Measurements from ENCODE around the gene ANKLE2. TPM values are rescaled to one million over a fixed set of nuclear protein-coding genes. Genes with fewer than 3 reads are reported as not detected.
A peak's percentile ranks its signal among the peaks of the same experiment; 100 is the strongest.

Gene ANKLE2
- total RNA-seq, 2 experiments from 2014 or later = 110 to 111 TPM

GRCh38 chr12:132718644-132719043 is 43.0 kb downstream of the ANKLE2 start:
- peaks cover 53% of the 10 kb centered on the region for H3K36me3 Mint-ChIP-seq (ENCODE audit: low read depth)
- H3K4me3 Mint-ChIP-seq = no peak overlapping the region
- H3K4me1 Mint-ChIP-seq = peaks cover 6% of the 10 kb centered on the region
- CTCF ChIA-PET = interaction anchor here (0.6 kb wide), 1 partner anchor 526 kb away, joined by 3 read pairs; no protein-coding TSS in a partner anchor
- intact Hi-C loops (cut with DNase I, micrococcal nuclease) = loop anchor here in 1 of 2 experiments (10.0 kb wide), 1 partner anchor 574 kb away; the partner anchor contains the start of genes DDX51 and NOC4L
- no peaks in the 10 kb centered on the region for H3K9me3 Mint-ChIP-seq (ENCODE audit: low read depth)
- DNase-seq = no peak
- no peak overlapping the region for H3K27ac Mint-ChIP-seq
- H3K27me3 Mint-ChIP-seq = no peaks in the 10 kb centered on the region
- POLR2A ChIA-PET = interaction anchor here (1.0 kb wide), 1 partner anchor 42 kb away, joined by 3 read pairs; no protein-coding TSS in a partner anchor
- no peak for ATAC-seq

- no peak overlapping the region for H3K27ac Mint-ChIP-seq
- H3K36me3 Mint-ChIP-seq (ENCODE audit: low read depth) = peaks cover 53% of the 10 kb centered on the region
- no peak for ATAC-seq
- peaks cover 15% of the 10 kb centered on the region for H3K4me1 Mint-ChIP-seq
- no peaks in the 10 kb centered on the region for H3K9me3 Mint-ChIP-seq (ENCODE audit: low read depth)
- DNase-seq = no peak
- no peaks in the 10 kb centered on the region for H3K27me3 Mint-ChIP-seq
- ChIA-PET POLR2A (no interaction called here), CTCF (interaction anchor here (0.5 kb wide), 1 partner anchor 19 kb away, joined by 3 read pairs; no protein-coding TSS in a partner anchor)
- intact Hi-C loops (cut with DNase I, micrococcal nuclease) = loop anchor here in 1 of 2 experiments (10.0 kb wide), 1 partner anchor 573 kb away; the partner anchor contains the start of genes DDX51 and NOC4L
- H3K4me3 Mint-ChIP-seq = no peak overlapping the region
Observed at GRCh38 chr12:132717531-132718387, 43.9 kb downstream of the ANKLE2 start.

GRCh38 chr12:132717011-132717410 is 44.6 kb downstream of the ANKLE2 start:
- POLR2A ChIA-PET = no interaction called here
- peaks cover 53% of the 10 kb centered on the region for H3K36me3 Mint-ChIP-seq (ENCODE audit: low read depth)
- CTCF ChIA-PET = no interaction called here
- H3K9me3 Mint-ChIP-seq (ENCODE audit: low read depth) = no peaks in the 10 kb centered on the region
- no peak overlapping the region for H3K27ac Mint-ChIP-seq
- ATAC-seq = no peak
- no peak for DNase-seq
- H3K4me1 Mint-ChIP-seq = peaks cover 21% of the 10 kb centered on the region
- intact Hi-C loops (cut with DNase I, micrococcal nuclease) = loop anchor here in 1 of 2 experiments (10.0 kb wide), 1 partner anchor 572 kb away; the partner anchor contains the start of genes DDX51 and NOC4L
- H3K27me3 Mint-ChIP-seq = no peaks in the 10 kb centered on the region
- H3K4me3 Mint-ChIP-seq = no peak overlapping the region

GRCh38 chr12:132716356-132716755 is 45.3 kb downstream of the ANKLE2 start:
- intact Hi-C loops (cut with DNase I, micrococcal nuclease) = loop anchor here in 1 of 2 experiments (10.0 kb wide), 1 partner anchor 572 kb away; the partner anchor contains the start of genes DDX51 and NOC4L
- H3K36me3 Mint-ChIP-seq (ENCODE audit: low read depth) = peaks cover 50% of the 10 kb centered on the region
- no peaks in the 10 kb centered on the region for H3K9me3 Mint-ChIP-seq (ENCODE audit: low read depth)
- H3K27me3 Mint-ChIP-seq = no peaks in the 10 kb centered on the region
- no peak overlapping the region for H3K27ac Mint-ChIP-seq
- CTCF ChIA-PET = no interaction called here
- DNase-seq = no peak
- POLR2A ChIA-PET = no interaction called here
- no peak overlapping the region for H3K4me3 Mint-ChIP-seq
- ATAC-seq = no peak
- H3K4me1 Mint-ChIP-seq = peaks cover 21% of the 10 kb centered on the region

- Mint-ChIP-seq H3K4me3 (no peak overlapping the region), H3K4me1 (peaks cover 21% of the 10 kb centered on the region), H3K9me3 (ENCODE audit: low read depth) (no peaks in the 10 kb centered on the region), H3K27me3 (no peaks in the 10 kb centered on the region), H3K27ac (no peak overlapping the region), H3K36me3 (ENCODE audit: low read depth) (peaks cover 45% of the 10 kb centered on the region)
- CTCF ChIA-PET = interaction anchor here (0.8 kb wide), 1 partner anchor 192 kb away, joined by 3 read pairs; no protein-coding TSS in a partner anchor
- intact Hi-C loops (cut with DNase I, micrococcal nuclease) = loop anchor here in 1 of 2 experiments (10.0 kb wide), 1 partner anchor 571 kb away; the partner anchor contains the start of genes DDX51 and NOC4L
- no peak for ATAC-seq
- POLR2A ChIA-PET = no interaction called here
- no peak for DNase-seq
Observed at GRCh38 chr12:132715874-132716273, 45.8 kb downstream of the ANKLE2 start.

GRCh38 chr12:132713123-132713522 is 48.5 kb downstream of the ANKLE2 start:
- ATAC-seq (no peak), DNase-seq (no peak)
- intact Hi-C loops (cut with DNase I, micrococcal nuclease) = loop anchor here in 1 of 2 experiments (10.0 kb wide), 1 partner anchor 568 kb away; the partner anchor contains the start of genes DDX51 and NOC4L
- ChIA-PET POLR2A (interaction anchor here (0.6 to 1.0 kb wide), 2 partner anchors 18 to 47 kb away, joined by 3 to 4 read pairs; no protein-coding TSS in a partner anchor), CTCF (interaction anchor here (1.0 to 1.6 kb wide), 2 partner anchors 9 to 28 kb away, joined by 3 read pairs; no protein-coding TSS in a partner anchor)
- H3K27me3 Mint-ChIP-seq = no peaks in the 10 kb centered on the region
- no peak overlapping the region for H3K4me3 Mint-ChIP-seq
- H3K9me3 Mint-ChIP-seq (ENCODE audit: low read depth) = peaks cover 4% of the 10 kb centered on the region
- peaks cover 35% of the 10 kb centered on the region for H3K36me3 Mint-ChIP-seq (ENCODE audit: low read depth)
- H3K27ac Mint-ChIP-seq = peak overlapping the region; percentile 51
- peaks cover 24% of the 10 kb centered on the region for H3K4me1 Mint-ChIP-seq

- Mint-ChIP-seq H3K9me3 (ENCODE audit: low read depth) (peaks cover 14% of the 10 kb centered on the region), H3K27me3 (no peaks in the 10 kb centered on the region), H3K36me3 (ENCODE audit: low read depth) (peaks cover 34% of the 10 kb centered on the region), H3K27ac (no peak overlapping the region), H3K4me1 (peaks cover 24% of the 10 kb centered on the region), H3K4me3 (peak overlapping the region; percentile 75)
- ChIA-PET POLR2A (no interaction called here), CTCF (interaction anchor here (0.6 kb wide), 1 partner anchor 172 kb away, joined by 3 read pairs; no protein-coding TSS in a partner anchor)
- ATAC-seq (peak; percentile 13), DNase-seq (peak; percentile 51)
- intact Hi-C loops (cut with DNase I, micrococcal nuclease) = loop anchor here in 1 of 2 experiments (10.0 kb wide), 1 partner anchor 566 kb away; the partner anchor contains the start of genes DDX51 and NOC4L
Observed at GRCh38 chr12:132711080-132711843, 50.4 kb downstream of the ANKLE2 start.

- Mint-ChIP-seq H3K9me3 (ENCODE audit: low read depth) (peaks cover 14% of the 10 kb centered on the region), H3K27ac (peak within 1 kb of the TSS; percentile 66), H3K27me3 (no peaks in the 10 kb centered on the region), H3K4me3 (peak within 1 kb of the TSS; percentile 75), H3K36me3 (ENCODE audit: low read depth) (peaks cover 29% of the 10 kb centered on the region), H3K4me1 (peaks cover 24% of the 10 kb centered on the region)
- intact Hi-C loops (cut with DNase I, micrococcal nuclease) = loop anchor here (1.0 to 10.0 kb wide), 11 partner anchors 23 to 626 kb away; partner anchors contain the start of genes POLE (in 2 of the 2), PXMP2 (in 2 of the 2), CHFR (in 1 of the 2) and DDX51 (in 1 of the 2)
- peak; percentile 92 for ATAC-seq
- ChIA-PET CTCF (interaction anchor here (0.7 kb wide), 1 partner anchor 14 kb away, joined by 3 read pairs; no protein-coding TSS in a partner anchor), POLR2A (no interaction called here)
- peak; percentile 92 for DNase-seq
Observed at GRCh38 chr12:132710405-132711079, 51.1 kb downstream of the ANKLE2 start, which contains the start of gene PGAM5. PGAM5 (plus strand) TSS chr12:132710842; CDS start chr12:132710877, 35 bp downstream.

GRCh38 chr12:132710043-132710404 is 51.6 kb downstream of the ANKLE2 start:
- peak; percentile 10 for ATAC-seq
- Mint-ChIP-seq H3K27me3 (no peaks in the 10 kb centered on the region), H3K9me3 (ENCODE audit: low read depth) (peaks cover 14% of the 10 kb centered on the region), H3K27ac (peak overlapping the region; percentile 66), H3K4me1 (peaks cover 24% of the 10 kb centered on the region), H3K36me3 (ENCODE audit: low read depth) (peaks cover 31% of the 10 kb centered on the region), H3K4me3 (peak overlapping the region; percentile 75)
- ChIA-PET CTCF (interaction anchor here (0.7 kb wide), 1 partner anchor 13 kb away, joined by 3 read pairs; no protein-coding TSS in a partner anchor), POLR2A (no interaction called here)
- intact Hi-C loops (cut with DNase I, micrococcal nuclease) = loop anchor here (1.0 to 10.0 kb wide), 11 partner anchors 23 to 626 kb away; partner anchors contain the start of genes POLE (in 2 of the 2), PXMP2 (in 2 of the 2), CHFR (in 1 of the 2) and DDX51 (in 1 of the 2)
- DNase-seq = peak; percentile 24

- Mint-ChIP-seq H3K27ac (no peak overlapping the region), H3K9me3 (ENCODE audit: low read depth) (peaks cover 14% of the 10 kb centered on the region), H3K4me3 (no peak overlapping the region), H3K4me1 (peaks cover 13% of the 10 kb centered on the region), H3K27me3 (no peaks in the 10 kb centered on the region), H3K36me3 (ENCODE audit: low read depth) (peaks cover 41% of the 10 kb centered on the region)
- POLR2A ChIA-PET = no interaction called here
- intact Hi-C loops (cut with DNase I, micrococcal nuclease) = no loop called here
- CTCF ChIA-PET = interaction anchor here (0.6 kb wide), 2 partner anchors 13 to 33 kb away, joined by 3 read pairs; no protein-coding TSS in a partner anchor
- DNase-seq (no peak), ATAC-seq (no peak)
Observed at GRCh38 chr12:132708150-132708549, 53.5 kb downstream of the ANKLE2 start.
